H9 (cell line): ENCODE data around the gene TFDP1. TPM values are rescaled to one million over a fixed set of nuclear protein-coding genes. Genes with fewer than 3 reads are reported as not detected.

Experiments
- DNase-seq: peaks from one replicate; pipeline ENCODE4 v3.0.0-alpha.2; 2017
- H2AFZ ChIP-seq: one replicate; pipeline ENCODE4 v1.6.1; 2013; ENCODE audit warnings: mild to moderate bottlenecking, low read length, control low read depth, moderate library complexity
- H2AK5ac ChIP-seq: 2 replicates; pipeline ENCODE4 v1.6.1; 2013; ENCODE audit warnings: low read length, control low read depth, mixed read lengths; ENCODE audit not compliant: insufficient read length
- H2BK120ac ChIP-seq: one replicate; pipeline ENCODE4 v1.6.1; 2013; ENCODE audit warnings: low read depth, mild to moderate bottlenecking, low read length, control low read depth, inconsistent platforms; ENCODE audit not compliant: poor library complexity, severe bottlenecking
- H2BK12ac ChIP-seq: 2 replicates; pipeline ENCODE4 v1.6.1; 2013; ENCODE audit warnings: low read length, control low read depth, mixed read lengths, low read depth; ENCODE audit not compliant: insufficient read length
- H2BK15ac ChIP-seq: 2 replicates; pipeline ENCODE4 v1.6.1; 2013; ENCODE audit warnings: low read depth, low read length, control low read depth
- H2BK20ac ChIP-seq: one replicate; pipeline ENCODE4 v1.6.1; 2013; ENCODE audit warnings: low read depth, mild to moderate bottlenecking, low read length, control low read depth, inconsistent platforms; ENCODE audit not compliant: poor library complexity, severe bottlenecking
- H2BK5ac ChIP-seq: 2 replicates; pipeline ENCODE4 v1.6.1; 2013; ENCODE audit warnings: low read length, control low read depth, mixed read lengths; ENCODE audit not compliant: insufficient read length
- H3K14ac ChIP-seq: 2 replicates; pipeline ENCODE4 v1.6.1; 2013; ENCODE audit warnings: low read length, control low read depth; ENCODE audit not compliant: insufficient read depth
- H3K18ac ChIP-seq: 2 replicates; pipeline ENCODE4 v1.6.1; 2013; ENCODE audit warnings: low read depth, mild to moderate bottlenecking, mixed read lengths, low read length, control low read depth; ENCODE audit not compliant: insufficient read length
- H3K23ac ChIP-seq: 2 replicates; pipeline ENCODE4 v1.6.1; 2013; ENCODE audit warnings: low read length, control low read depth, mixed read lengths, low read depth; ENCODE audit not compliant: insufficient read length
- H3K23me2 ChIP-seq: 2 replicates; pipeline ENCODE4 v1.6.1; 2013; ENCODE audit warnings: low read depth, mild to moderate bottlenecking, mixed read lengths, low read length, control low read depth; ENCODE audit not compliant: insufficient read length, poor library complexity, severe bottlenecking
- H3K27ac ChIP-seq: 2 replicates; pipeline ENCODE4 v1.5.1; 2013; ENCODE audit warnings: low read length, control low read depth, mixed read lengths, low read depth; ENCODE audit not compliant: insufficient read length
- H3K27me3 ChIP-seq: 2 replicates; pipeline ENCODE4 v1.6.1; 2013; ENCODE audit warnings: low read length, control low read depth, inconsistent platforms; ENCODE audit not compliant: insufficient read depth
- H3K4ac ChIP-seq: 2 replicates; pipeline ENCODE4 v1.6.1; 2013; ENCODE audit warnings: low read depth, mild to moderate bottlenecking, control low read depth, inconsistent platforms, low read length, moderate library complexity
- H3K4me1 ChIP-seq: 2 replicates; pipeline ENCODE4 v1.6.1; 2013; ENCODE audit warnings: low read length, control low read depth, inconsistent platforms; ENCODE audit not compliant: insufficient read depth
- H3K4me2 ChIP-seq: 2 replicates; pipeline ENCODE4 v1.6.1; 2013; ENCODE audit warnings: low read length, control low read depth, mixed read lengths; ENCODE audit not compliant: insufficient read length, insufficient read depth
- H3K56ac ChIP-seq: 2 replicates; pipeline ENCODE4 v1.6.1; 2013; ENCODE audit warnings: low read depth, mild to moderate bottlenecking, mixed read lengths, low read length, control low read depth; ENCODE audit not compliant: insufficient read length
- H3K79me1 ChIP-seq: 2 replicates; pipeline ENCODE4 v1.6.1; 2013; ENCODE audit warnings: low read depth, mild to moderate bottlenecking, moderate library complexity, low read length, control low read depth, inconsistent platforms; ENCODE audit not compliant: insufficient read depth, poor library complexity, severe bottlenecking
- H3K79me2 ChIP-seq: 2 replicates; pipeline ENCODE4 v1.6.1; 2013; ENCODE audit warnings: low read length, control low read depth, inconsistent platforms; ENCODE audit not compliant: insufficient read depth
- H3K9ac ChIP-seq: 2 replicates; pipeline ENCODE4 v1.6.1; 2013; ENCODE audit warnings: low read length, control low read depth, mixed read lengths; ENCODE audit not compliant: insufficient read length; ENCODE audit errors: extremely low read depth
- H3K9me3 ChIP-seq: one replicate; pipeline ENCODE4 v1.6.1; 2013; ENCODE audit warnings: low read depth, low read length, inconsistent platforms; ENCODE audit not compliant: control insufficient read depth
- H3T11ph ChIP-seq: one replicate; pipeline ENCODE4 v1.6.1; 2013; ENCODE audit warnings: mild to moderate bottlenecking, low read length, control low read depth, inconsistent platforms
- H4K20me1 ChIP-seq: one replicate; pipeline ENCODE4 v1.6.1; 2013; ENCODE audit not compliant: control insufficient read depth, insufficient read length, insufficient read depth
- H4K5ac ChIP-seq: 2 replicates; pipeline ENCODE4 v1.6.1; 2013; ENCODE audit warnings: low read depth, mild to moderate bottlenecking, mixed read lengths, low read length, control low read depth; ENCODE audit not compliant: insufficient read length
- H4K8ac ChIP-seq: replicated peaks from 2 replicates; pipeline ENCODE4 v1.6.1; 2013; ENCODE audit warnings: low read length, control low read depth, mixed read lengths, low read depth; ENCODE audit not compliant: insufficient read length
- H4K91ac ChIP-seq: 2 replicates; pipeline ENCODE4 v1.6.1; 2013; ENCODE audit warnings: low read depth, mild to moderate bottlenecking, moderate library complexity, mixed read lengths, low read length, control low read depth; ENCODE audit not compliant: insufficient read length
- H3K27ac Mint-ChIP-seq, 3 experiments: 2 replicates in 2 of 3; 3 replicates in 1 of 3; pipeline ENCODE4 v1.8.0; 2020 to 2021; ENCODE audit warnings: mixed read lengths in 3 of 3, mild to moderate bottlenecking in 1 of 3, moderate library complexity in 1 of 3
- H3K27me3 Mint-ChIP-seq: 2 replicates; pipeline ENCODE4 v1.8.0; 2021; ENCODE audit warnings: low read depth, mild to moderate bottlenecking, moderate library complexity, mixed read lengths
- H3K36me3 Mint-ChIP-seq, 3 experiments: 2 replicates in 2 of 3; 3 replicates in 1 of 3; pipeline ENCODE4 v1.8.0; 2020 to 2021; ENCODE audit warnings: low read depth in 3 of 3, mixed read lengths in 3 of 3; ENCODE audit not compliant: insufficient read depth in 1 of 3
- H3K4me1 Mint-ChIP-seq, 2 experiments: 2 replicates each; pipeline ENCODE4 v1.8.0; 2020; ENCODE audit warnings: mixed read lengths in 2 of 2
- H3K4me3 Mint-ChIP-seq, 2 experiments: 2 replicates in 1 of 2; 3 replicates in 1 of 2; pipeline ENCODE4 v1.8.0; 2020 to 2021; ENCODE audit warnings: mild to moderate bottlenecking in 2 of 2, mixed read lengths in 2 of 2, moderate library complexity in 1 of 2
- H3K9me3 Mint-ChIP-seq, 2 experiments: 2 replicates in 1 of 2; 3 replicates in 1 of 2; pipeline ENCODE4 v1.8.0; 2020; ENCODE audit warnings: mild to moderate bottlenecking in 2 of 2, mixed read lengths in 2 of 2, moderate library complexity in 1 of 2
- WGBS: extraction: QIAGEN DNeasy Blood & Tissue Kit; methylation state at CpG from one replicate; pipeline ENCODE4 v1.1.7; 2013; ENCODE audit warnings: missing lambda C conversion rate, low lambda C conversion rate, mixed read lengths; ENCODE audit not compliant: insufficient read length; ENCODE audit errors: extremely low coverage; 5-methylcytosine and 5-hydroxymethylcytosine counted together
- total RNA-seq: library from RNA; stranded (reverse); gene quantifications from 2 replicates; pipeline ENCODE4 v1.2.1, GENCODE V29; 2021
- TF ChIP-seq, protein P1 (sequence below): fragments of 200-600 bp; sonication (generic); conservative IDR thresholded peaks from 3 replicates; pipeline ENCODE4 v1.8.0; 2021; ENCODE audit warnings: antibody characterized with exemption, mild to moderate bottlenecking

The TFDP1 gene
- total RNA-seq, 1 experiment from 2014 or later: 111 TPM

DNA sequence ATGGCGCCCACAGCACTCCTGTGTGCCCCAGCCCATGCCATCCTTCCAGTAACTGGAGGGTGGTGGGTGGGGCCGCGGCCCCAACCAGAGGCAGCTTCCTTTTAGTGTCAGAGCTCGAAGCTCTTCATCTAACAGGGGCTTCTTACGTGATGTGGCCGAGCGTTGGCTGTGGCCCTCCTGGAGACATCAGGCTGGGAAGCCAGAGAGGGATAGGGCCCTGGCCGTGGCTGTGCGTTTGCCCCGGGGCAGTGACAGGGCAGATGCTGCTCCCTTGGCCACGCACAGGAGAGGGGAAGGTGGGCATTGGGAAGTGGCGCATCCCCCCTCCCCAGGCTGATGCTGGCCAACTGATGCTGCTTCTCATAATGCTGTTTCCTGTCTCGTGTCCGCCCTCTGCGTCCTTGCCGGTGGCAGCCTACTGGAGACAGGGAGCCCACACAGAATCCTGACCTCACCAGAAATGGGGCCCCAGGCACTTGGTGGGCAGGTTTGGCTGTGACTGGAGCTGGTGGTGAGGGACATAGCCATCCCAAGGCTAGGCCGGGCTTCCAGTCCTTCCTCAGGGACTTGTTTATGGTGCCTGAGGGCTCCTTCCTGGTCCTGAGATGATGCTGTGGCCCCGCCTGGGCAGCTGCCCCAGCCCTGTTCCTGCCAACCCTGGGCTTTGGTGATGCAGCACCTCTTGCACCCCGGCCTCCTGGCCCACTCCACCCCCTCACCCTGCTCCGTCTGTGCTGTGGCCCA, 39.1 kb downstream of the TFDP1 start:
- no peak overlapping the region for H3K4me3 Mint-ChIP-seq
- H2BK120ac ChIP-seq: no peak overlapping the region
- no peak overlapping the region for H3K23ac ChIP-seq
- DNase-seq: no peak
- H3K27ac Mint-ChIP-seq: no peak overlapping the region; a peak in 1 of 7 replicates
- H3K36me3 Mint-ChIP-seq: peaks cover 55 to 79% (median 66%) of the 10 kb centered on the region in 3 experiments
- H3K4me1 ChIP-seq: no peaks in the 10 kb centered on the region
- no peak overlapping the region for H4K5ac ChIP-seq
- H4K20me1 ChIP-seq: no peaks in the 10 kb centered on the region
- no peak overlapping the region for H2AFZ ChIP-seq
- no peaks in the 10 kb centered on the region for H3K9me3 ChIP-seq
- H3T11ph ChIP-seq: no peak overlapping the region
- no peak overlapping the region for H3K56ac ChIP-seq
- H3K9ac ChIP-seq: no peak overlapping the region
- H4K8ac ChIP-seq: no peak overlapping the region
- H3K14ac ChIP-seq: no peak overlapping the region
- H2BK20ac ChIP-seq: no peak overlapping the region
- no peak overlapping the region for H3K27ac ChIP-seq
- no peak overlapping the region for H3K4ac ChIP-seq
- no CpG with 5 or more reads among the region's 20 CpGs for WGBS
- H3K27me3 ChIP-seq: no peaks in the 10 kb centered on the region
- H2BK12ac ChIP-seq: no peak overlapping the region
- H3K27me3 Mint-ChIP-seq: peaks cover 1% of the 10 kb centered on the region; the same call in 1 of the 2 replicates
- no peaks in the 10 kb centered on the region for H3K79me1 ChIP-seq
- no peak overlapping the region for H3K4me2 ChIP-seq
- no peaks in the 10 kb centered on the region for H3K23me2 ChIP-seq
- H3K18ac ChIP-seq: no peak overlapping the region
- peaks cover 14 to 18% of the 10 kb centered on the region in 2 experiments for H3K9me3 Mint-ChIP-seq
- no peak overlapping the region for H2BK5ac ChIP-seq
- TF ChIP-seq, protein P1, sequence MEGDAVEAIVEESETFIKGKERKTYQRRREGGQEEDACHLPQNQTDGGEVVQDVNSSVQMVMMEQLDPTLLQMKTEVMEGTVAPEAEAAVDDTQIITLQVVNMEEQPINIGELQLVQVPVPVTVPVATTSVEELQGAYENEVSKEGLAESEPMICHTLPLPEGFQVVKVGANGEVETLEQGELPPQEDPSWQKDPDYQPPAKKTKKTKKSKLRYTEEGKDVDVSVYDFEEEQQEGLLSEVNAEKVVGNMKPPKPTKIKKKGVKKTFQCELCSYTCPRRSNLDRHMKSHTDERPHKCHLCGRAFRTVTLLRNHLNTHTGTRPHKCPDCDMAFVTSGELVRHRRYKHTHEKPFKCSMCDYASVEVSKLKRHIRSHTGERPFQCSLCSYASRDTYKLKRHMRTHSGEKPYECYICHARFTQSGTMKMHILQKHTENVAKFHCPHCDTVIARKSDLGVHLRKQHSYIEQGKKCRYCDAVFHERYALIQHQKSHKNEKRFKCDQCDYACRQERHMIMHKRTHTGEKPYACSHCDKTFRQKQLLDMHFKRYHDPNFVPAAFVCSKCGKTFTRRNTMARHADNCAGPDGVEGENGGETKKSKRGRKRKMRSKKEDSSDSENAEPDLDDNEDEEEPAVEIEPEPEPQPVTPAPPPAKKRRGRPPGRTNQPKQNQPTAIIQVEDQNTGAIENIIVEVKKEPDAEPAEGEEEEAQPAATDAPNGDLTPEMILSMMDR: no peak
- H3K4me1 Mint-ChIP-seq: peaks cover 2 to 6% of the 10 kb centered on the region in 2 experiments; a peak in 2 of 4 replicates
- H2BK15ac ChIP-seq: no peak overlapping the region
- H3K79me2 ChIP-seq: no peaks in the 10 kb centered on the region; the same call in 1 of the 2 replicates
- H2AK5ac ChIP-seq: no peak overlapping the region
- no peak overlapping the region for H4K91ac ChIP-seq
